Activated T-cell treated with anti-CD3 and anti-CD28 coated beads, Interleukin-2, amount 50 U/mL, for 72 hours (primary cell): ENCODE measurements around the gene ARX. TPM values are rescaled to one million over a fixed set of nuclear protein-coding genes. Genes with fewer than 3 reads are reported as not detected.

Experiments used
- ATAC-seq, 2 donors: fragments of 150-1000 bp; cut with Tn5 transposase; replicated peaks in 1 of 2; 2 replicates each; pipeline ENCODE4 v1.10.0; 2021; ENCODE audit warnings: moderate library complexity in 2 of 2, mild to moderate bottlenecking in 1 of 2
- DNase-seq, 2 donors: peaks; one replicate each; pipeline ENCODE4 v3.0.0; 2021 to 2022; ENCODE audit warnings: mixed read lengths in 1 of 2
- H3K27ac Mint-ChIP-seq: one replicate; pipeline ENCODE4 v1.8.0; 2022; ENCODE audit warnings: mild to moderate bottlenecking, moderate library complexity, mixed read lengths
- H3K27me3 Mint-ChIP-seq: one replicate; pipeline ENCODE4 v1.8.0; 2022; ENCODE audit warnings: low read depth, mixed read lengths
- H3K36me3 Mint-ChIP-seq, 2 donors: one replicate each; pipeline ENCODE4 v1.8.0; 2022; ENCODE audit warnings: mixed read lengths in 2 of 2, mild to moderate bottlenecking in 1 of 2; ENCODE audit not compliant: insufficient read depth in 2 of 2
- H3K4me1 Mint-ChIP-seq: one replicate; pipeline ENCODE4 v1.8.0; 2022; ENCODE audit warnings: low read depth, mixed read lengths
- H3K4me3 Mint-ChIP-seq, 2 donors: one replicate each; pipeline ENCODE4 v1.8.0; 2022; ENCODE audit warnings: mild to moderate bottlenecking in 2 of 2, mixed read lengths in 2 of 2, moderate library complexity in 2 of 2
- H3K9me3 Mint-ChIP-seq, 2 donors: one replicate each; pipeline ENCODE4 v1.8.0; 2022; ENCODE audit warnings: mixed read lengths in 2 of 2
- total RNA-seq, 2 donors: library from RNA; stranded (reverse); gene quantifications; one replicate each; pipeline ENCODE4 v1.2.3, GENCODE V29; 2022

The ARX gene
- total RNA-seq, 2 donors from 2014 or later = not detected

- DNase-seq (no peak), ATAC-seq (peak; percentile 31 to 46)
- H3K36me3 Mint-ChIP-seq = peaks cover 0 to 4% of the 10 kb centered on the region in 2 donors
- peaks cover 82% of the 10 kb centered on the region for H3K27me3 Mint-ChIP-seq
- H3K9me3 Mint-ChIP-seq = peaks cover 0 to 2% of the 10 kb centered on the region in 2 donors
- H3K27ac Mint-ChIP-seq = no peak overlapping the region
- H3K4me1 Mint-ChIP-seq = peaks cover 12% of the 10 kb centered on the region
- peak overlapping the region; percentile 88 to 92 for H3K4me3 Mint-ChIP-seq
These were observed 2.8 kb downstream of the ARX start for GRCh38 chrX:25012793-25013631.

DNA sequence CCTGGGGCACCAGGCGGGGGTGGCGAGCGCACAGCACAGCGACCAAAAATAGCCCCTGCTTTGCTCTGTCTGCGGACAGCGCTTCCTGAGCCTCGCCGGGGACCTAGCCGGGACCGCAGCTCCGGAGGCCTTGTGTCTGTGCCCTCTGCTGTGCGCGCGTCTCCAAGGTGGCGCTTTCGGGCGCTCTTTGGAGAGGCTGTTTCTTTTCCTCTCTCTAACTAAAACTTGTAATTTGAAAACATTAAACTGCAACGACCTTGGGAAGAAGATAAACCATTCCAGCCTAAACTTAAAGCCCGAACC is 3.4 kb downstream of the ARX start:
- H3K9me3 Mint-ChIP-seq = peaks cover 0 to 2% of the 10 kb centered on the region in 2 donors
- H3K27ac Mint-ChIP-seq = no peak overlapping the region
- peaks cover 8% of the 10 kb centered on the region for H3K4me1 Mint-ChIP-seq
- H3K4me3 Mint-ChIP-seq = peak overlapping the region; percentile 37 to 47
- DNase-seq (no peak), ATAC-seq (no peak)
- H3K27me3 Mint-ChIP-seq = peaks cover 81% of the 10 kb centered on the region
- peaks cover 0 to 4% of the 10 kb centered on the region in 2 donors for H3K36me3 Mint-ChIP-seq

- peaks cover 7% of the 10 kb centered on the region for H3K4me1 Mint-ChIP-seq
- H3K36me3 Mint-ChIP-seq = peaks cover 0 to 4% of the 10 kb centered on the region in 2 donors
- peaks cover 77% of the 10 kb centered on the region for H3K27me3 Mint-ChIP-seq
- no peak overlapping the region for H3K27ac Mint-ChIP-seq
- H3K4me3 Mint-ChIP-seq = peak overlapping the region; percentile 37 to 47
- H3K9me3 Mint-ChIP-seq = peaks cover 0 to 2% of the 10 kb centered on the region in 2 donors
- no peak for DNase-seq
- no peak for ATAC-seq
These were observed 4.0 kb downstream of the ARX start for GRCh38 chrX:25011589-25012432.

- Mint-ChIP-seq H3K4me3 (no peak overlapping the region), H3K4me1 (peaks cover 15% of the 10 kb centered on the region), H3K9me3 (peaks cover 0 to 2% of the 10 kb centered on the region in 2 donors), H3K27me3 (peaks cover 77% of the 10 kb centered on the region), H3K27ac (no peak overlapping the region), H3K36me3 (peaks cover 0 to 4% of the 10 kb centered on the region in 2 donors)
- ATAC-seq = no peak
- DNase-seq = no peak
These were observed 4.8 kb downstream of the ARX start for GRCh38 chrX:25010784-25011588.

GRCh38 chrX:25009407-25009806 is 6.4 kb downstream of the ARX start:
- H3K27ac Mint-ChIP-seq = no peak overlapping the region
- peaks cover 17% of the 10 kb centered on the region for H3K4me1 Mint-ChIP-seq
- H3K4me3 Mint-ChIP-seq = no peak overlapping the region
- peaks cover 0 to 4% of the 10 kb centered on the region in 2 donors for H3K36me3 Mint-ChIP-seq
- H3K27me3 Mint-ChIP-seq = peaks cover 67% of the 10 kb centered on the region
- no peak for DNase-seq
- peaks cover 0 to 2% of the 10 kb centered on the region in 2 donors for H3K9me3 Mint-ChIP-seq
- no peak for ATAC-seq

- H3K27ac Mint-ChIP-seq = no peak overlapping the region
- DNase-seq (no peak), ATAC-seq (peak in 1 of 2 donors; percentile 15)
- peaks cover 2% of the 10 kb centered on the region in 2 donors for H3K36me3 Mint-ChIP-seq
- peaks cover 23% of the 10 kb centered on the region for H3K4me1 Mint-ChIP-seq
- no peaks in the 10 kb centered on the region for H3K9me3 Mint-ChIP-seq
- H3K4me3 Mint-ChIP-seq = peak overlapping the region; percentile 67 to 69
- H3K27me3 Mint-ChIP-seq = peaks cover 73% of the 10 kb centered on the region
These were observed 8.4 kb downstream of the ARX start for GRCh38 chrX:25007059-25008053.

DNA sequence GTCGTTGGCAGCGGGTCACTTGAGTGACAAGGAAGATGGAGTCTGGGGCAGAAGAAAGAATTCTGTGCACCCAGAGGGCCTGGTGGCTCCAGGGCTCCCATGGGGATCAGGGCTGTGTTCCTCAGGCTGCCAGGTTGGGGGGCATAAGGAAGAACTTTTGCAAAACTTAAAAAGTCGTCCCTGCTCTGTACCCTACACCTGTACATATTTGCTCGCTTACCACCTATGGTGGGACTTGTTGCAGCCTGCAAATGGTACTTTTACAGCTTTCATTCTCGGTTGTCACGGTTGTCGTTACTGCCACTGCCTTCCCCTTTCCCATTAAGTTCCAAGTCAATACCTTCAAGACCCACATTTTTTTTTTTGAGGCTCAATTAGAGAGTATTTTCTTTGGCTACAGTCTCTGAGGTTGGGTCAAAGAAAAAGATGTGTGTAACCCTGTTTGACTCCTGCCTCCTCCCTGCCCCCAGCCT is 9.1 kb downstream of the ARX start:
- Mint-ChIP-seq H3K4me3 (peak overlapping the region; percentile 67 to 69), H3K9me3 (no peaks in the 10 kb centered on the region), H3K36me3 (peaks cover 2% of the 10 kb centered on the region in 2 donors), H3K27ac (no peak overlapping the region), H3K4me1 (peaks cover 23% of the 10 kb centered on the region), H3K27me3 (peaks cover 74% of the 10 kb centered on the region)
- DNase-seq (no peak), ATAC-seq (no peak)

- no peak for DNase-seq
- peaks cover 70% of the 10 kb centered on the region for H3K27me3 Mint-ChIP-seq
- no peak overlapping the region for H3K27ac Mint-ChIP-seq
- peaks cover 23% of the 10 kb centered on the region for H3K4me1 Mint-ChIP-seq
- ATAC-seq = no peak
- H3K36me3 Mint-ChIP-seq = peaks cover 2% of the 10 kb centered on the region in 2 donors
- H3K9me3 Mint-ChIP-seq = no peaks in the 10 kb centered on the region
- peak overlapping the region; percentile 18 to 45 for H3K4me3 Mint-ChIP-seq
These were observed 10.2 kb downstream of the ARX start for GRCh38 chrX:25005382-25006185.

GRCh38 chrX:25005034-25005381 is 10.8 kb downstream of the ARX start:
- no peak for DNase-seq
- no peak for ATAC-seq
- Mint-ChIP-seq H3K27ac (no peak overlapping the region), H3K4me1 (peaks cover 23% of the 10 kb centered on the region), H3K36me3 (peaks cover 2 to 4% of the 10 kb centered on the region in 2 donors), H3K4me3 (peak overlapping the region in 1 of 2 donors; percentile 78), H3K27me3 (peaks cover 64% of the 10 kb centered on the region), H3K9me3 (no peaks in the 10 kb centered on the region)

- peaks cover 23% of the 10 kb centered on the region for H3K4me1 Mint-ChIP-seq
- no peak for DNase-seq
- peak overlapping the region; percentile 76 to 78 for H3K4me3 Mint-ChIP-seq
- peak; percentile 37 to 44 for ATAC-seq
- no peak overlapping the region for H3K27ac Mint-ChIP-seq
- H3K9me3 Mint-ChIP-seq = no peaks in the 10 kb centered on the region
- H3K36me3 Mint-ChIP-seq = peaks cover 2 to 4% of the 10 kb centered on the region in 2 donors
- peaks cover 60% of the 10 kb centered on the region for H3K27me3 Mint-ChIP-seq
These were observed 11.2 kb downstream of the ARX start for GRCh38 chrX:25004485-25005032.

DNA sequence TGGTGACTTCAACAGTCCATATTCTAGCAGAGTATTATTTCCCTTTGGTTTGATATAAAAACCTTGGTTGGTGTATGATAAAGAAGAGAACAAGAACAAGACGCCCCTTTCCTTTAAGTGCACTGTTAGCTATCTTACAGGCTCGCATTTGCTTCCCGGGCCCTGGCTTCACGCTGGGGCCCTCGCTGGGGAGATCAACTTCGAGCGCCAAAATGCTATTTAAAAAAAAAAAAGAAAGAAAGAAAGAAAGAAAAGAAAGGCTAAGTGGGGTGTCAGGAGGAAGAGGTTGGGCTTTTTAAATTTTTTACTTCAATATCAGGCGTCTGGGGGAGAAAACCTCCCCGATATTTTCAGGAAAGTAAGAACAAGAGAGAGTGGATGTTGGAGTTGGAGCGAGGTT is 11.7 kb downstream of the ARX start:
- Mint-ChIP-seq H3K4me1 (peaks cover 23% of the 10 kb centered on the region), H3K27ac (peak overlapping the region; percentile 92), H3K9me3 (no peaks in the 10 kb centered on the region), H3K27me3 (peaks cover 55% of the 10 kb centered on the region), H3K36me3 (peaks cover 2 to 4% of the 10 kb centered on the region in 2 donors), H3K4me3 (peak overlapping the region; percentile 76 to 78)
- DNase-seq = no peak
- ATAC-seq = no peak
